ENCODE measurements around the gene PTGDS.

Gene PTGDS

GRCh38 chr9:136952321-136952850 lies 24.9 kb upstream of the PTGDS start:
- no peak for TF ChIP-seq CTCF (IDR thresholded peaks at IDR 0.05; ENCODE audit: low read depth, low read length)
- H3K4me3 ChIP-seq (ENCODE audit: low read depth, low read length), result no peak overlapping the region

- no peak for TF ChIP-seq CTCF (IDR thresholded peaks at IDR 0.05; ENCODE audit: low read depth, low read length)
- no peak overlapping the region for H3K4me3 ChIP-seq (ENCODE audit: low read depth, low read length)
Observed at GRCh38 chr9:136952876-136953770, 24.2 kb upstream of the PTGDS start.

- TF ChIP-seq CTCF (IDR thresholded peaks at IDR 0.05; ENCODE audit: low read depth, low read length), result no peak
- H3K4me3 ChIP-seq (ENCODE audit: low read depth, low read length), result no peak overlapping the region
Observed at GRCh38 chr9:136953771-136954269, 23.5 kb upstream of the PTGDS start.

- no peak for TF ChIP-seq CTCF (IDR thresholded peaks at IDR 0.05; ENCODE audit: low read depth, low read length)
- H3K4me3 ChIP-seq (ENCODE audit: low read depth, low read length), result no peak overlapping the region
Observed at GRCh38 chr9:136954270-136955083, 22.8 kb upstream of the PTGDS start.

GRCh38 chr9:136955202-136955942 lies 21.9 kb upstream of the PTGDS start:
- no peak overlapping the region for H3K4me3 ChIP-seq (ENCODE audit: low read depth, low read length)
- no peak for TF ChIP-seq CTCF (IDR thresholded peaks at IDR 0.05; ENCODE audit: low read depth, low read length)

GRCh38 chr9:136955943-136956335 lies 21.4 kb upstream of the PTGDS start:
- TF ChIP-seq CTCF (IDR thresholded peaks at IDR 0.05; ENCODE audit: low read depth, low read length), result no peak
- H3K4me3 ChIP-seq (ENCODE audit: low read depth, low read length), result no peak overlapping the region

Measured in WI38 (cell line).